Ammon's horn (tissue), 1 donor: Measurements from ENCODE around the gene MKNK1.

ENCODE experiments used
- DNase-seq: peaks from one replicate; pipeline ENCODE4 v3.0.0-alpha.2; 2016; ENCODE audit warnings: low spot score

Gene MKNK1

GRCh38 chr1:46538147-46538546 lies 65.9 kb downstream of the MKNK1 start:
- DNase-seq: no peak

GRCh38 chr1:46537651-46538050 lies 66.4 kb downstream of the MKNK1 start:
- no peak for DNase-seq

- no peak for DNase-seq
Measured at GRCh38 chr1:46536527-46536926, 67.5 kb downstream of the MKNK1 start.

- DNase-seq: no peak
Measured at GRCh38 chr1:46535063-46535462, 69.0 kb downstream of the MKNK1 start.

- peak; percentile 48 for DNase-seq
Measured at GRCh38 chr1:46533179-46533864, 70.7 kb downstream of the MKNK1 start.

GRCh38 chr1:46532498-46533178 lies 71.4 kb downstream of the MKNK1 start:
- peak; percentile 48 for DNase-seq

- DNase-seq: no peak
Measured at GRCh38 chr1:46532095-46532494, 72.0 kb downstream of the MKNK1 start.

GRCh38 chr1:46530791-46531409 lies 73.2 kb downstream of the MKNK1 start:
- no peak for DNase-seq

- DNase-seq: no peak
Measured at GRCh38 chr1:46530311-46530710, 73.8 kb downstream of the MKNK1 start.

- no peak for DNase-seq
Measured at GRCh38 chr1:46529031-46529630, 74.9 kb downstream of the MKNK1 start.

- DNase-seq: peak; percentile 33
Measured at GRCh38 chr1:46528297-46528955, 75.6 kb downstream of the MKNK1 start.

GRCh38 chr1:46527474-46528296 lies 76.4 kb downstream of the MKNK1 start:
- DNase-seq: peak; percentile 90

GRCh38 chr1:46526691-46527291 lies 77.3 kb downstream of the MKNK1 start:
- DNase-seq: no peak

GRCh38 chr1:46526013-46526690 lies 77.9 kb downstream of the MKNK1 start:
- no peak for DNase-seq

- no peak for DNase-seq
Measured at GRCh38 chr1:46525253-46525983, 78.7 kb downstream of the MKNK1 start.

- DNase-seq: no peak
Measured at GRCh38 chr1:46524843-46525242, 79.2 kb downstream of the MKNK1 start.

GRCh38 chr1:46523496-46524353 lies 80.3 kb downstream of the MKNK1 start:
- no peak for DNase-seq

GRCh38 chr1:46522969-46523320 lies 81.1 kb downstream of the MKNK1 start:
- no peak for DNase-seq
